Upper lobe of left lung (tissue), 4 donors: Measurements from ENCODE around the gene FOXN1.

Experiments
- POLR2A ChIP-seq, 4 donors: fragments of 450-650 bp; IDR thresholded peaks; one replicate each; pipeline ENCODE4 v1.5.1; 2016 to 2017; ENCODE audit warnings: antibody characterized with exemption in 4 of 4, mild to moderate bottlenecking in 2 of 4
- POLR2AphosphoS5 ChIP-seq, 2 donors: sonication (generic); formaldehyde crosslinking; IDR thresholded peaks; one replicate each; pipeline ENCODE4 v1.5.1; 2017; ENCODE audit warnings: antibody characterized with exemption in 2 of 2
- TF ChIP-seq, protein P1 (sequence below), 6 experiments: fragments of 450-650 bp in 4 of 6; fragments of 200-600 bp in 2 of 6; sonication (generic) in 2 of 6; IDR thresholded peaks; one replicate each; pipeline ENCODE4 v1.5.1; 2016 to 2019; ENCODE audit warnings: antibody characterized with exemption in 6 of 6

GRCh38 chr17:28547623-28548416 is 41.7 kb downstream of the FOXN1 start:
- TF ChIP-seq POLR2A (IDR thresholded peaks at IDR 0.05), result no peak
- TF ChIP-seq, protein P1, sequence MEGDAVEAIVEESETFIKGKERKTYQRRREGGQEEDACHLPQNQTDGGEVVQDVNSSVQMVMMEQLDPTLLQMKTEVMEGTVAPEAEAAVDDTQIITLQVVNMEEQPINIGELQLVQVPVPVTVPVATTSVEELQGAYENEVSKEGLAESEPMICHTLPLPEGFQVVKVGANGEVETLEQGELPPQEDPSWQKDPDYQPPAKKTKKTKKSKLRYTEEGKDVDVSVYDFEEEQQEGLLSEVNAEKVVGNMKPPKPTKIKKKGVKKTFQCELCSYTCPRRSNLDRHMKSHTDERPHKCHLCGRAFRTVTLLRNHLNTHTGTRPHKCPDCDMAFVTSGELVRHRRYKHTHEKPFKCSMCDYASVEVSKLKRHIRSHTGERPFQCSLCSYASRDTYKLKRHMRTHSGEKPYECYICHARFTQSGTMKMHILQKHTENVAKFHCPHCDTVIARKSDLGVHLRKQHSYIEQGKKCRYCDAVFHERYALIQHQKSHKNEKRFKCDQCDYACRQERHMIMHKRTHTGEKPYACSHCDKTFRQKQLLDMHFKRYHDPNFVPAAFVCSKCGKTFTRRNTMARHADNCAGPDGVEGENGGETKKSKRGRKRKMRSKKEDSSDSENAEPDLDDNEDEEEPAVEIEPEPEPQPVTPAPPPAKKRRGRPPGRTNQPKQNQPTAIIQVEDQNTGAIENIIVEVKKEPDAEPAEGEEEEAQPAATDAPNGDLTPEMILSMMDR (IDR thresholded peaks at IDR 0.05), result peak; percentile 87 to 98 (median 90)
- TF ChIP-seq POLR2AphosphoS5 (IDR thresholded peaks at IDR 0.05), result no peak
